Measurements from ENCODE around the gene DRAXIN. TPM values are rescaled to one million over a fixed set of nuclear protein-coding genes. Genes with fewer than 3 reads are reported as not detected.

The DRAXIN gene
- total RNA-seq, 1 experiment from 2014 or later: 20.5 TPM

- no peak overlapping the region for H3K9ac ChIP-seq (ENCODE audit: extremely low read depth, insufficient read length, low read length)
- no peak overlapping the region for H4K5ac ChIP-seq (ENCODE audit: insufficient read length, low read depth, low read length)
- H3K18ac ChIP-seq (ENCODE audit: insufficient read length, low read depth, low read length): no peak overlapping the region
- TF ChIP-seq CTCF (conservative IDR thresholded peaks at IDR 0.05): no peak
- no peak overlapping the region for H4K8ac ChIP-seq (replicated peaks; ENCODE audit: insufficient read length, low read depth, low read length)
- no peak overlapping the region for H3K4me2 ChIP-seq (ENCODE audit: insufficient read depth, insufficient read length, low read length)
- DNase-seq: no peak
- Mint-ChIP-seq H3K36me3 (ENCODE audit: insufficient read depth in 1 of 3, low read depth in 3 of 3) (peaks cover 9 to 43% (median 37%) of the 10 kb centered on the region in 3 experiments; a peak in 6 of 7 replicates), H3K4me3 (no peak overlapping the region), H3K9me3 (no peaks in the 10 kb centered on the region), H3K4me1 (peaks cover 19 to 31% of the 10 kb centered on the region in 2 experiments), H3K27ac (no peak overlapping the region; a peak in 1 of 7 replicates), H3K27me3 (ENCODE audit: low read depth) (peaks cover 4% of the 10 kb centered on the region)
- no CpG with 5 or more reads among the region's 15 CpGs for WGBS (ENCODE audit: extremely low coverage, insufficient read length, low lambda C conversion rate)
- H3K56ac ChIP-seq (ENCODE audit: insufficient read length, low read depth, low read length): no peak overlapping the region
- no peaks in the 10 kb centered on the region for H3K79me1 ChIP-seq (ENCODE audit: insufficient read depth, low read depth, low read length, poor library complexity, severe bottlenecking)
- no peak overlapping the region for H4K91ac ChIP-seq (ENCODE audit: insufficient read length, low read depth, low read length)
- no peak overlapping the region for H2BK15ac ChIP-seq (ENCODE audit: low read depth, low read length)
- no peaks in the 10 kb centered on the region for H4K20me1 ChIP-seq (ENCODE audit: control insufficient read depth, insufficient read depth, insufficient read length)
- no peak overlapping the region for H2AK5ac ChIP-seq (ENCODE audit: insufficient read length, low read length)
- no peak overlapping the region for H3K27ac ChIP-seq (ENCODE audit: insufficient read length, low read depth, low read length)
- H2AFZ ChIP-seq (ENCODE audit: low read length): no peak overlapping the region
- no peak overlapping the region for H3K14ac ChIP-seq (ENCODE audit: insufficient read depth, low read length)
- no peak overlapping the region for H3K4ac ChIP-seq (ENCODE audit: low read depth, low read length)
- no peak overlapping the region for H3K23ac ChIP-seq (ENCODE audit: insufficient read length, low read depth, low read length)
- H2BK12ac ChIP-seq (ENCODE audit: insufficient read length, low read depth, low read length): no peak overlapping the region
- H2BK5ac ChIP-seq (ENCODE audit: insufficient read length, low read length): no peak overlapping the region
- no peak overlapping the region for H2BK120ac ChIP-seq (ENCODE audit: low read depth, low read length, poor library complexity, severe bottlenecking)
- H3K23me2 ChIP-seq (ENCODE audit: insufficient read length, low read depth, low read length, poor library complexity, severe bottlenecking): no peaks in the 10 kb centered on the region
- H2BK20ac ChIP-seq (ENCODE audit: low read depth, low read length, poor library complexity, severe bottlenecking): no peak overlapping the region
- no peaks in the 10 kb centered on the region for H3K79me2 ChIP-seq (ENCODE audit: insufficient read depth, low read length)
- no peak overlapping the region for H3T11ph ChIP-seq (ENCODE audit: low read length)
- H3K4me1 ChIP-seq (ENCODE audit: insufficient read depth, low read length): no peaks in the 10 kb centered on the region; the same call in 1 of the 2 replicates
- no peaks in the 10 kb centered on the region for H3K27me3 ChIP-seq (ENCODE audit: insufficient read depth, low read length)
- H3K9me3 ChIP-seq (ENCODE audit: control insufficient read depth, low read depth, low read length): no peaks in the 10 kb centered on the region
Measured at GRCh38 chr1:11749996-11750395, 58.5 kb downstream of the DRAXIN start.

All from H9 (cell line).